ENCODE measurements around the gene TYSND1.

TYSND1 gene

DNA sequence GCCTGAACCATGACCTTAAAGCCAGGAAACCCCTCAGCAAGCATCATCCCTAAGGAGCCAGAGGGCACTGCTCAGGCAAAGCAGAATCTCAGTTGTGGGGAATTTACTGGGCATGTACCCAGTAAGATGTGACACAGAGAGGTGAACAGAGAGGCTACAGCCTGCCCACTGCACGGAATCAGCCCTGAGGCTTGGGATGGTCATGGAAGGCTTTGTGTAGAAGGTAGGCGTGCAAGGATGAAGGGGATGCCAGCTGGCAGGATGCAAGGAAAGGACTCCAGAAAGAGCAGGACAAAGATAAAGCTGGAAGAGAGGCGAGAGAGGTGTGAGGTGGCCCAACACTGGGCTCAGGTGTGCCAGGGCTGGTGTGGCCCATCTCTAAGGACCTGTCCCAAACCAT, 11.5 kb downstream of the TYSND1 start:
- no peak overlapping the region for H3K27ac ChIP-seq
- DNase-seq (ENCODE audit: low spot score) = peak; percentile 36
- H3K4me3 ChIP-seq = no peak overlapping the region
- TF ChIP-seq, protein P1, sequence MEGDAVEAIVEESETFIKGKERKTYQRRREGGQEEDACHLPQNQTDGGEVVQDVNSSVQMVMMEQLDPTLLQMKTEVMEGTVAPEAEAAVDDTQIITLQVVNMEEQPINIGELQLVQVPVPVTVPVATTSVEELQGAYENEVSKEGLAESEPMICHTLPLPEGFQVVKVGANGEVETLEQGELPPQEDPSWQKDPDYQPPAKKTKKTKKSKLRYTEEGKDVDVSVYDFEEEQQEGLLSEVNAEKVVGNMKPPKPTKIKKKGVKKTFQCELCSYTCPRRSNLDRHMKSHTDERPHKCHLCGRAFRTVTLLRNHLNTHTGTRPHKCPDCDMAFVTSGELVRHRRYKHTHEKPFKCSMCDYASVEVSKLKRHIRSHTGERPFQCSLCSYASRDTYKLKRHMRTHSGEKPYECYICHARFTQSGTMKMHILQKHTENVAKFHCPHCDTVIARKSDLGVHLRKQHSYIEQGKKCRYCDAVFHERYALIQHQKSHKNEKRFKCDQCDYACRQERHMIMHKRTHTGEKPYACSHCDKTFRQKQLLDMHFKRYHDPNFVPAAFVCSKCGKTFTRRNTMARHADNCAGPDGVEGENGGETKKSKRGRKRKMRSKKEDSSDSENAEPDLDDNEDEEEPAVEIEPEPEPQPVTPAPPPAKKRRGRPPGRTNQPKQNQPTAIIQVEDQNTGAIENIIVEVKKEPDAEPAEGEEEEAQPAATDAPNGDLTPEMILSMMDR (IDR thresholded peaks at IDR 0.05) = no peak

DNA sequence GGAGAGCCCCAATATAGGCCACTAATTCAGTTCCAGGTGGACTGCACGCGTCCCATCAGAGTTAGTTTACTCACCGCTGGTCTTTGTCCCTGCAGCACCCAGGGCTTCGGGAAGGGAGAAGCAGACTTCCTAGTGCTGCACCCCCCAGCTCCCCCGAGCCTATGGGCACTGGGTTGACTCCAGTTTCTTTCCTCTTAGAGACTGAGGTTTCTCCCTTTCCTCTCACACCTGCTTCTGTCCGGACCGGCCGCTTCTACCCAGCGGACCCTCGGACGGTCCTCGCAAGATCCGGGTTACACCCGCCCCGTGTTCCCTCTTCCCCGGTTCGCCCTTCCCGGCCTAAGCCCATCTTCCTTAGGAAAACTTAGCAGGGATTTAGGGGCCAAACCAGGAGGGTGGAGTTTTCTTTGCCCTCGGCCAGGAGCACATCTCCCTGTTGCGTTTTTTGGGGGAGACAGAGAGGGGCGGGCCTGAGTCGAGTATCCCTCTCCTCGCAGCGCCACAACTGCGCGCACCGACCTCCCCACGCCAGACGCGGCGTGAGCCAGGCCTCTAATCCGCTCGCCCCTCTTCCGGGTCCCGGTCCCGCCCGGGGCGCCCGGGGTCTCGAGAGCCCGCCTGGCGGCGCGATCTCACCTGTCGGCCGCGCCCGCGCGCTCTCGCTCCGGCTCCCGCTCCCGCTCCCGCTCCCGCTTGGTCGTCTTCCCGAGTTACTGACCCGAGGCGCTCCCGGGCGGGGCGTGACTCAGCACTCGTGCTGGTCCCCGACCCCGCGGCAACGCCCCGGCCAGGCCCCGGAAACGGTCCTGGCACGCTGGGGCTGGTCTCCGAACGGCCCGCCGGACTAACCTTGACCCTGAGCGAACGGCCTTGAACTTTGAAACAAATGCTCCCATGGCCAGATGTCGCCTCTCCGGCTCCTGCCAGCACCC, 14.1 kb downstream of the TYSND1 start, which contains the start of gene AIFM2:
TSS of gene AIFM2 (minus strand) at position 728 of the 932 bp plus-strand sequence. CDS start 8,741 bp downstream, outside the sequence.
- Histone ChIP-seq H3K27ac (peak within 1 kb of the TSS; percentile 26 to 85), H3K4me3 (peak within 1 kb of the TSS; percentile 81)
- TF ChIP-seq, protein P1 (IDR thresholded peaks at IDR 0.05) = no peak
- peak; percentile 86 for DNase-seq (ENCODE audit: low spot score)

DNA sequence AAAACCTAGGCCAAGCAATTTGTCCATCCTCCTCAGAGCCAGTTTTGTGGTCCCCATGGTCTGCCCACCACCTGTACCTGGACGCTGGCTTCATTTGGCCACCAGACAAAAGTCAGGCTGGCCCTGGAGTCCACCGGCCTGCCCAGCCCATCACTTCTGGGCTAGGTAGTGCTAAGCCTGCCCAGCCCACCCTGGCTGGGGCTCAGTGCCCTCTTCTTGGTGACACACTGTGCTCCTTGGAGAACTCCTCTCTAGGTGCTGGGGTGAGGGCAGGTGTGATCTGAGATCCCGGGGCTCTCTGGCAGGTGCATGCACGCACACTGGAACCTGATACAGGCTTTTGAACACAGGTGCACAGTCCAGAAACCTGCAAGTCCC, 15.0 kb downstream of the TYSND1 start:
- H3K4me3 ChIP-seq = peak overlapping the region; percentile 81
- peak overlapping the region; percentile 27 to 85 for H3K27ac ChIP-seq
- DNase-seq (ENCODE audit: low spot score) = peak; percentile 72
- TF ChIP-seq, protein P1 (IDR thresholded peaks at IDR 0.05) = no peak

GRCh38 chr10:70130878-70131559, 15.5 kb downstream of the TYSND1 start:
- H3K4me3 ChIP-seq = peak overlapping the region; percentile 81
- DNase-seq (ENCODE audit: low spot score) = peak; percentile 73
- TF ChIP-seq, protein P1 (IDR thresholded peaks at IDR 0.05) = no peak
- H3K27ac ChIP-seq = peak overlapping the region; percentile 27 to 85

DNA sequence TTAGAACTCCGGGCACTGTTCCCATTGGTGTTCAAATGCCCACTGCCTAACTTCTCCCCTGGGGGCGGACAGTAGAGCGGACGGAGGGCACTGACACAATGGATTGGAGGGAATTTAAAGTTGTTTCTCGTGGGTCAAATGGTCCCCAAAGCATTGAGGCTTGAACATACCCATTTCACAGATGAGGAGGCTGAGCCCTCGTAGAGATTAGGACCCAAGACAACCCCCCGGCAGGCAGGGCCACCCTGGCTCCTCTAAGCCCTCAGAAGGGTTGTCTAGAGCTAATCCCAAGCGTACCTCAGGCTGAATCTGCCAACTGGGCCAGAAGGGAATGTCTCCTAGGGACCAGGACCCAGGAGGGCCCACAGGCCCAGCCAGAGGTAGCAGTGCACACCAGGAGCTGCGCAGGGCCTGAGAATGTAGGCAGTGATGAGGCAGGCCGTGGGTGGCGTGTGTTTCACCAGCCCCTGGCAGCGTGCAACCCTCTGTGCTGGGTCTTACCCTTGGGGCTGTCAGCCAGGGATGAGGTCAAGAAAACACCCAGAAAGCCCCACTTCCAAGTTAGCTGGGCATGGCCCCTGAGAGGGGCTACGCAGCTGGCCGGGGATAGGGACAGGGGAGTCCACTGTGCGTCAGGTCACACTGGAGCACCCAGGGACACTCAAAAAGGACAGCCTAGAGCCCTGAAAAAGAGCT, 19.7 kb downstream of the TYSND1 start:
- Histone ChIP-seq H3K27ac (no peak overlapping the region), H3K4me3 (no peak overlapping the region)
- TF ChIP-seq, protein P1 (IDR thresholded peaks at IDR 0.05) = no peak
- peak; percentile 66 for DNase-seq (ENCODE audit: low spot score)

DNA sequence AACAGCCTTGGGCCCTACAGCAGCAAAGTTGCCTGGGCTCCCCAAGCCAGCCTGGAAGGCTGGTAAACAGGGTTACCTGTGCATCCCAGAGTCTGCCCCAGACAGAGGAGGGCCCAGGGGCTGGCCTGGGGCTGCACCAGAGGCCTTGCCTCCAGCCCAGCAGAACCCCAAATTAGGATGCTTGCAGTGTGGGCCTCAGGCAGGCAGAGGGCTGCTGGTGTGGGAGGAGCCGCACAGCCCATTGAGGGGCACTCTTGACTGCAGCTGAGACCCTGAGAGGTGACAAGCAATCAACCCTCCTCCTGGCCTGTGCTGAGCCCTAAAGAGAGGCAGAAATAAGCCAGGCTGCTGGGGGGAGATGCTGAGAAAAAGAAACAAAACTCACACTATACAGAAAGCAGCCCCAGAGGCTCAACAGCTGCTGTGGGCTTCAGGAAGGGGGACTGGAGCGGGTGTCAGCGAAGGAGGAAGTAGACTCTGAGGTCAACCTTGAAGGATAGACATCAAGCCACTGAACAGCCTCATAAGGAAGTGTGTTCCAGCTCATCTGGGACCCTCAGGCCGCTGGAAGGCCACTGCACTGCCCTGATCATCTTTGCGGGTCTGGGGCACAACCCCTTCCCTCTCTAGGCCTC, 20.5 kb downstream of the TYSND1 start:
- no peak overlapping the region for H3K4me3 ChIP-seq
- TF ChIP-seq, protein P1 (IDR thresholded peaks at IDR 0.05) = no peak
- DNase-seq (ENCODE audit: low spot score) = no peak
- H3K27ac ChIP-seq = no peak overlapping the region
